Karpas-422 (cell line): ENCODE measurements around the gene GPR37L1. TPM values are rescaled to one million over a fixed set of nuclear protein-coding genes. Genes with fewer than 3 reads are reported as not detected.

Source experiments
- DNase-seq: peaks from one replicate; pipeline ENCODE4 v3.0.0-alpha.2; 2015
- H2AFZ ChIP-seq: fragments of 200-600 bp; sonication (generic); 2 replicates; pipeline ENCODE4 v1.6.1; 2014; ENCODE audit warnings: antibody characterized with exemption, low read length, mixed read lengths
- H3K27ac ChIP-seq: fragments of 200-600 bp; sonication (generic); 2 replicates; pipeline ENCODE4 v1.5.1; 2014; ENCODE audit warnings: mild to moderate bottlenecking, low read length, moderate library complexity
- H3K27me3 ChIP-seq: fragments of 200-600 bp; sonication (generic); 2 replicates; pipeline ENCODE4 v1.6.1; 2014; ENCODE audit warnings: low read length, mixed read lengths
- H3K36me3 ChIP-seq: fragments of 200-600 bp; sonication (generic); 2 replicates; pipeline ENCODE4 v1.6.1; 2014; ENCODE audit warnings: low read length, mixed read lengths; ENCODE audit not compliant: insufficient read depth
- H3K4me1 ChIP-seq: fragments of 200-600 bp; sonication (generic); 2 replicates; pipeline ENCODE4 v1.6.1; 2014; ENCODE audit warnings: mild to moderate bottlenecking, low read length, mixed read lengths
- H3K4me2 ChIP-seq: fragments of 200-600 bp; sonication (generic); 2 replicates; pipeline ENCODE4 v1.6.1; 2014; ENCODE audit warnings: low read length, low read depth, mild to moderate bottlenecking; ENCODE audit not compliant: poor library complexity, severe bottlenecking
- H3K4me3 ChIP-seq: fragments of 200-600 bp; sonication (generic); 2 replicates; pipeline ENCODE4 v1.5.1; 2014; ENCODE audit warnings: mild to moderate bottlenecking, antibody characterized with exemption, low read length, mixed read lengths
- H3K79me2 ChIP-seq: fragments of 200-600 bp; sonication (generic); 2 replicates; pipeline ENCODE4 v1.6.1; 2014; ENCODE audit warnings: mild to moderate bottlenecking, low read length, mixed read lengths
- H3K9ac ChIP-seq: fragments of 200-600 bp; sonication (generic); 2 replicates; pipeline ENCODE4 v1.6.0; 2014; ENCODE audit warnings: low read length
- H3K9me2 ChIP-seq: fragments of 200-600 bp; sonication (generic), shearing (Covaris generic); replicated peaks from 2 replicates; pipeline ENCODE4 v1.6.0; 2014; ENCODE audit warnings: mild to moderate bottlenecking, low read length, moderate library complexity; ENCODE audit not compliant: insufficient read depth
- H3K9me3 ChIP-seq: fragments of 300-700, 200-600 bp; sonication (generic); 2 replicates; pipeline ENCODE4 v1.6.1; 2014; ENCODE audit warnings: low read length, mixed read lengths
- H4K20me1 ChIP-seq: fragments of 200-600 bp; sonication (generic); 2 replicates; pipeline ENCODE4 v1.6.1; 2014; ENCODE audit warnings: mild to moderate bottlenecking, antibody characterized with exemption, low read length, low read depth; ENCODE audit not compliant: insufficient read depth
- total RNA-seq: library from RNA; depleted of rRNA; stranded (reverse); fragments of >200 nt; shearing (Covaris generic); gene quantifications from 2 replicates; pipeline ENCODE4 v1.2.3, GENCODE V29; 2014; ENCODE audit warnings: low replicate concordance

Gene GPR37L1
- total RNA-seq, 1 experiment from 2014 or later: not detected

- H3K27me3 ChIP-seq: no peaks in the 10 kb centered on the region
- H3K9ac ChIP-seq: no peak overlapping the region
- peaks cover 12% of the 10 kb centered on the region for H3K36me3 ChIP-seq
- no peaks in the 10 kb centered on the region for H3K9me3 ChIP-seq
- H3K79me2 ChIP-seq: no peaks in the 10 kb centered on the region
- no peak overlapping the region for H3K27ac ChIP-seq
- H3K9me2 ChIP-seq: no peaks in the 10 kb centered on the region
- no peak for DNase-seq
- H2AFZ ChIP-seq: no peak overlapping the region
- peaks cover 11% of the 10 kb centered on the region for H3K4me1 ChIP-seq
- no peak overlapping the region for H3K4me2 ChIP-seq
- no peak overlapping the region for H3K4me3 ChIP-seq
- no peaks in the 10 kb centered on the region for H4K20me1 ChIP-seq
Observed at GRCh38 chr1:202150602-202151001, 27.9 kb downstream of the GPR37L1 start.

- Histone ChIP-seq H3K4me1 (peaks cover 14% of the 10 kb centered on the region), H3K36me3 (peaks cover 12% of the 10 kb centered on the region), H3K9me3 (no peaks in the 10 kb centered on the region), H3K9ac (no peak overlapping the region), H4K20me1 (no peaks in the 10 kb centered on the region), H3K4me3 (no peak overlapping the region), H2AFZ (no peak overlapping the region), H3K27ac (no peak overlapping the region), H3K9me2 (no peaks in the 10 kb centered on the region), H3K27me3 (no peaks in the 10 kb centered on the region), H3K79me2 (no peaks in the 10 kb centered on the region), H3K4me2 (no peak overlapping the region)
- no peak for DNase-seq
Observed at GRCh38 chr1:202151045-202151444, 28.3 kb downstream of the GPR37L1 start.

- no peaks in the 10 kb centered on the region for H3K27me3 ChIP-seq
- H3K9me3 ChIP-seq: no peaks in the 10 kb centered on the region
- H3K9me2 ChIP-seq: no peaks in the 10 kb centered on the region
- H3K9ac ChIP-seq: no peak overlapping the region
- no peaks in the 10 kb centered on the region for H4K20me1 ChIP-seq
- peaks cover 14% of the 10 kb centered on the region for H3K4me1 ChIP-seq
- no peak overlapping the region for H2AFZ ChIP-seq
- no peak overlapping the region for H3K4me2 ChIP-seq
- no peaks in the 10 kb centered on the region for H3K79me2 ChIP-seq
- H3K27ac ChIP-seq: no peak overlapping the region
- peaks cover 12% of the 10 kb centered on the region for H3K36me3 ChIP-seq
- H3K4me3 ChIP-seq: no peak overlapping the region
- no peak for DNase-seq
Observed at GRCh38 chr1:202152399-202152798, 29.7 kb downstream of the GPR37L1 start.

GRCh38 chr1:202153284-202153683 is 30.6 kb downstream of the GPR37L1 start:
- no peaks in the 10 kb centered on the region for H3K27me3 ChIP-seq
- H3K4me3 ChIP-seq: no peak overlapping the region
- no peaks in the 10 kb centered on the region for H3K79me2 ChIP-seq
- peaks cover 12% of the 10 kb centered on the region for H3K36me3 ChIP-seq
- DNase-seq: no peak
- H3K4me2 ChIP-seq: no peak overlapping the region
- no peaks in the 10 kb centered on the region for H4K20me1 ChIP-seq
- H3K27ac ChIP-seq: no peak overlapping the region
- no peak overlapping the region for H3K9ac ChIP-seq
- no peaks in the 10 kb centered on the region for H3K9me2 ChIP-seq
- H3K9me3 ChIP-seq: no peaks in the 10 kb centered on the region
- H2AFZ ChIP-seq: no peak overlapping the region
- peaks cover 15% of the 10 kb centered on the region for H3K4me1 ChIP-seq

GRCh38 chr1:202154148-202154765 is 31.5 kb downstream of the GPR37L1 start:
- Histone ChIP-seq H3K4me3 (no peak overlapping the region), H3K27ac (no peak overlapping the region), H4K20me1 (no peaks in the 10 kb centered on the region), H3K9me3 (no peaks in the 10 kb centered on the region), H3K4me1 (peaks cover 25% of the 10 kb centered on the region), H3K9me2 (no peaks in the 10 kb centered on the region), H2AFZ (no peak overlapping the region), H3K9ac (no peak overlapping the region), H3K4me2 (no peak overlapping the region), H3K27me3 (no peaks in the 10 kb centered on the region), H3K79me2 (no peaks in the 10 kb centered on the region), H3K36me3 (peaks cover 12% of the 10 kb centered on the region)
- no peak for DNase-seq

- Histone ChIP-seq H3K27me3 (no peaks in the 10 kb centered on the region), H3K4me3 (no peak overlapping the region), H4K20me1 (no peaks in the 10 kb centered on the region), H3K79me2 (0 out of 2 replicates have a peak, but pooled peaks cover 4% of the 10 kb centered on the region), H2AFZ (no peak overlapping the region), H3K27ac (no peak overlapping the region), H3K4me2 (peak overlapping the region; percentile 18), H3K4me1 (peaks cover 31% of the 10 kb centered on the region), H3K9me3 (no peaks in the 10 kb centered on the region), H3K36me3 (peaks cover 12% of the 10 kb centered on the region), H3K9me2 (no peaks in the 10 kb centered on the region), H3K9ac (no peak overlapping the region; the same call in 1 of the 2 replicates)
- DNase-seq: peak; percentile 87
Observed at GRCh38 chr1:202154766-202155477, 32.2 kb downstream of the GPR37L1 start.

GRCh38 chr1:202155478-202156021 is 32.8 kb downstream of the GPR37L1 start:
- peak overlapping the region; percentile 18 for H3K4me2 ChIP-seq
- H3K9me3 ChIP-seq: no peaks in the 10 kb centered on the region
- no peak overlapping the region for H3K4me3 ChIP-seq
- H2AFZ ChIP-seq: no peak overlapping the region
- no peak for DNase-seq
- peaks cover 10% of the 10 kb centered on the region for H3K36me3 ChIP-seq
- H3K27me3 ChIP-seq: no peaks in the 10 kb centered on the region
- H3K9ac ChIP-seq: no peak overlapping the region
- 0 out of 2 replicates have a peak, but pooled peaks cover 4% of the 10 kb centered on the region for H3K79me2 ChIP-seq
- H3K4me1 ChIP-seq: peaks cover 38% of the 10 kb centered on the region
- H3K9me2 ChIP-seq: no peaks in the 10 kb centered on the region
- no peak overlapping the region for H3K27ac ChIP-seq
- no peaks in the 10 kb centered on the region for H4K20me1 ChIP-seq

- Histone ChIP-seq H3K27me3 (no peaks in the 10 kb centered on the region), H3K27ac (no peak overlapping the region), H3K36me3 (peaks cover 5% of the 10 kb centered on the region; the same call in 1 of the 2 replicates), H3K9me3 (no peaks in the 10 kb centered on the region), H3K9ac (no peak overlapping the region), H3K9me2 (no peaks in the 10 kb centered on the region), H3K79me2 (0 out of 2 replicates have a peak, but pooled peaks cover 4% of the 10 kb centered on the region), H3K4me2 (no peak overlapping the region), H3K4me3 (no peak overlapping the region), H4K20me1 (no peaks in the 10 kb centered on the region), H3K4me1 (peaks cover 48% of the 10 kb centered on the region), H2AFZ (no peak overlapping the region)
- DNase-seq: no peak
Observed at GRCh38 chr1:202156590-202156989, 33.9 kb downstream of the GPR37L1 start.
